ENCODE results near the gene CACNA1S.

The CACNA1S gene

DNA sequence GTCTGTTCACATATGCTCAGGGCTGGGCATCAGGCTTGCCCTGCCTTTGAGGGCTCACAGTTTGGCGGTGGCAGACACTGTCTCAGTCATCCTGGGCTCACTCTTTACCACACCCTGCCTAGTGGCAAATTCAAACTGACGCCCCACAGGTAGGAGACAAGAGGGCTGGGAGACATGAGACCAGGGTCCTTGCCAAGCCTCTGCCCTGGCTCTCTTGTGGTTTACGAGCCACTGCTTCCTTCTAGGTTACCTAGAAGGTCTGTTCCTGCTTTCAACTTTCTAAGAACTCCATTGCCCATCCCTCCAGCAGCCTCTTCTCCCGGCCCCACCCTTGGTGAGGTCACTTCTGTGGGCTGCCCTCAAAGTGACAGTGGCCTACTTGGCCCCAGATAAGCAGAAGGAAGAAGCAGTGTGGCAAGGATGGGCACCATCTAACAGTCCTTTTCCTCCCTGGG lies 99.2 kb downstream of the CACNA1S start:
- Histone ChIP-seq H3K27me3 (ENCODE audit: control insufficient read depth, insufficient read depth, low read length) (no peaks in the 10 kb centered on the region), H3K36me3 (ENCODE audit: control insufficient read depth, insufficient read depth, low read length) (no peaks in the 10 kb centered on the region), H3K4me3 (ENCODE audit: low read depth, low read length) (no peak overlapping the region), H3K9me3 (ENCODE audit: control insufficient read depth, insufficient read depth, low read length) (no peaks in the 10 kb centered on the region), H3K9ac (ENCODE audit: low read depth, low read length) (no peak overlapping the region), H3K4me1 (ENCODE audit: control insufficient read depth, insufficient read depth, low read length) (peaks cover 26% of the 10 kb centered on the region)

DNA sequence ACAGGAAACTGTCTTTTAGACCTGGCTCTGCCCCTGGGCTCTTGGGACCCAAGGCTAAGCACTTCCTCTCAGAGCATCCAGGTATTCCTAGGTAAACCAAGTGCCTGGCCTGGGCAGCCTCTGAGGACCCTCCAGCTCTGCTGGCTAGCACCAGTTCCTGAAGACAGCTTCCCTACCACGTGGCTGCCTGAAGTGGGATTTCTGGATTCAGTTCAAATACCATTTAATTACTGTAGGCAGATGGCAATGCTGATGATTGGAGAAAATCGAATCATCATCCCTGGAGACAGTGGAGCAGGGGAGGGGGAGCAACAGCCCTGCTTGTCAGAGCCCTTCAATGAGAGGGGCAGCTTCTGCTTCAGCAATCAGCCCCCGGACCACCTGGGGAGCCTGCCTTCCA lies 100.6 kb downstream of the CACNA1S start:
- Histone ChIP-seq H3K4me3 (ENCODE audit: low read depth, low read length) (no peak overlapping the region), H3K9ac (ENCODE audit: low read depth, low read length) (no peak overlapping the region), H3K36me3 (ENCODE audit: control insufficient read depth, insufficient read depth, low read length) (no peaks in the 10 kb centered on the region), H3K4me1 (ENCODE audit: control insufficient read depth, insufficient read depth, low read length) (peaks cover 17% of the 10 kb centered on the region), H3K27me3 (ENCODE audit: control insufficient read depth, insufficient read depth, low read length) (no peaks in the 10 kb centered on the region), H3K9me3 (ENCODE audit: control insufficient read depth, insufficient read depth, low read length) (no peaks in the 10 kb centered on the region)

DNA sequence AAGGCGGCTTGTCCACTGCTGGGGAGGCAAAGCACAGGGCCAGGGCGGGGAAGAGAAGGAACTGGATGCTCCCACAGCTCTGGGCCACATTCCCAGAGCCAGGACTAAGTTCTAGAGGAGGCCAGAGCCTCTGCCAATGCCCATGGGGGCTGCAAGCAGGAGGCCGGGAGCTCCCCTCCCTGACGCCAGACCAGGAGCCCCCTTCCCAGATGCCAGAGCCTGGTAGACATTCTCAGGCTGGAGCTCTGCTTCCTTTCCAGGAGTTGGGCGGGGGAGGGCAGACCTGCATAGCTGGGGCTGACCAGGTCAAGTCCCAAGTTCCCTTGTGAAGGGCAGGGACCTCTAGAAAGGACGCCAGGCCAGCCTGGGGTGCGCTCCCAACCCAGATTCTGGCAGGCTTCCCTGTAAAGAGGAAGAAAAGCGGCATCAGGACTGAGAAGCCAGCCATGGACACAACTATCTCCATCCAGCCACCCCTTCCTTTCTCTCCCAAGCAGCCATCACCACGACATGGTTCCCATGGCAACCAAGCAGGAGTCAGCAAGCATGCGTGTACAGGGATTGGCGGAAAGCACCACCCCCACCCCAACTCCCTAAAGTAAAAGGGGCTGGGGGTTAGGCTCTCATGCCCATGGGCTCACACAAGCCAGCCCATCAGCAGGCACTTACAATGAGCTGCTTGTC lies 102.1 kb downstream of the CACNA1S start:
- peak overlapping the region; percentile 18 for H3K9ac ChIP-seq (ENCODE audit: low read depth, low read length)
- H3K27me3 ChIP-seq (ENCODE audit: control insufficient read depth, insufficient read depth, low read length), result no peaks in the 10 kb centered on the region
- peaks cover 17% of the 10 kb centered on the region for H3K4me1 ChIP-seq (ENCODE audit: control insufficient read depth, insufficient read depth, low read length)
- H3K36me3 ChIP-seq (ENCODE audit: control insufficient read depth, insufficient read depth, low read length), result peaks cover 5% of the 10 kb centered on the region
- H3K9me3 ChIP-seq (ENCODE audit: control insufficient read depth, insufficient read depth, low read length), result no peaks in the 10 kb centered on the region
- H3K4me3 ChIP-seq (ENCODE audit: low read depth, low read length), result no peak overlapping the region

DNA sequence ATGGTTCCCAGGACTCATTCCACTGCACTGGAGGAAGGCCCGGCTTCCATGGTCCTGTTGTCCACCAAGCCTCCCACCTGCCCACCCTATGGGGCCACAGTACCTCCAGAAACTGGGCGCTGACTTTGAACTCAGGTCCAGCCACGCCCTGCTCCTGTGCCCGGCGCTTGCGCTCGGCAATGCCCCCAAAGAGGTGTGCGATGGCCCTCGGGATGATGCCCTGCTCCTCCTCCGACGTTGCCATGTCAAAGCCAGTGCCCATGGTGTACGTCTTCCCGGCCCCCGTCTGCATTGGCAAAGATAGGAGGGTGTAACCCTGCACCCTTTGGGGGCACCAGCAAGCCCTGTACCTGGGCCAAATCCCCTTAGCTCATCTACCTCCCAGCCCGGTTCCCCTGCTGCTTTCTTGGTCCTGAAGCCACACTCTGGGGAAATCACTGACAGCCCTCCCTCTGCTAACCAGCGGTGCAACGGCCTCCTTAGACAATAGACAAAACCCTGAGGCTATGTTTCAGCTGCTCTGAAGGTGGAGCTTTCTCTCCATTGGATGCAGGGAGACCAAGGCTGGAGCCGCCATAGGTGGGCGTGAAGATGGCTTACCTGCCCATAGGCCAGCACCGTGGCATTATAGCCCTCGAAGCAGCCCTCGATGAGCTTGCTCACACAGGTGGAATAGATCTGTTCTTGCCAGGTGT lies 103.4 kb downstream of the CACNA1S start:
- H3K36me3 ChIP-seq (ENCODE audit: control insufficient read depth, insufficient read depth, low read length), result peaks cover 16% of the 10 kb centered on the region
- H3K4me3 ChIP-seq (ENCODE audit: low read depth, low read length), result no peak overlapping the region
- H3K4me1 ChIP-seq (ENCODE audit: control insufficient read depth, insufficient read depth, low read length), result peaks cover 7% of the 10 kb centered on the region
- H3K9me3 ChIP-seq (ENCODE audit: control insufficient read depth, insufficient read depth, low read length), result no peaks in the 10 kb centered on the region
- H3K9ac ChIP-seq (ENCODE audit: low read depth, low read length), result no peak overlapping the region
- no peaks in the 10 kb centered on the region for H3K27me3 ChIP-seq (ENCODE audit: control insufficient read depth, insufficient read depth, low read length)

DNA sequence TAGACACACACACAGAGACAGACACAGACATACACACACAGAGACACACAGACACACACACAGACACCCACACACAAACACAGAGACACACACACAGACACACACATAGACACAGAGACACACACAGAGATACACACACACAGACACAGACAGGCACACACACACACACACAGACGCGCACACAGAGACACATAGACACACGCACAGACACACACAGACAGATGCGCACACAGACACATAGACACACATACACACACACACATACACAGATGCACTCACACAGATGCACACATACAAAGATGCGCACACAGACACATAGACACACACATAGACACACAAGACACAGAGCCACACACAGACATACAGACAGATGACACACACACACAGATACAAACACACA lies 104.7 kb downstream of the CACNA1S start:
- Histone ChIP-seq H3K9me3 (ENCODE audit: control insufficient read depth, insufficient read depth, low read length) (no peaks in the 10 kb centered on the region), H3K27me3 (ENCODE audit: control insufficient read depth, insufficient read depth, low read length) (no peaks in the 10 kb centered on the region), H3K36me3 (ENCODE audit: control insufficient read depth, insufficient read depth, low read length) (peaks cover 22% of the 10 kb centered on the region), H3K9ac (ENCODE audit: low read depth, low read length) (no peak overlapping the region), H3K4me1 (ENCODE audit: control insufficient read depth, insufficient read depth, low read length) (peaks cover 6% of the 10 kb centered on the region), H3K4me3 (ENCODE audit: low read depth, low read length) (no peak overlapping the region)

DNA sequence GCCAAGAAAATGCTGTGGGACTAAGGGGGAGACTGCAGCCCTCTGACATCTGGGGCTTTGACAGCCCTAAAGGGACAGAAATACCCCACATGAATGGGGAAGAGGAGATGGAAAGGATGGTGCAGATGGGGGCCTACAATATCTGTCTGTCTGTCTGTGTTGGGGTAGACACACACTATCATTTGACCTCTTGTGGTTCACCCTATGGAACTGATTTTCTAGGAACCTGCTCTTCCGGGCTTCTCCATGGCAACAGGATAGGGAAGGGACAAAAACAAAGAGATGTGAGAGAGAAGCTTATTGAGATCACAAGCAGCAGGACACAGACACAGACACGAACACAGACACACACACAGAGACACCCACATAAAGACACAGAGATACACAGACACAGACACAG lies 105.8 kb downstream of the CACNA1S start:
- Histone ChIP-seq H3K36me3 (ENCODE audit: control insufficient read depth, insufficient read depth, low read length) (peaks cover 22% of the 10 kb centered on the region), H3K27me3 (ENCODE audit: control insufficient read depth, insufficient read depth, low read length) (no peaks in the 10 kb centered on the region), H3K4me1 (ENCODE audit: control insufficient read depth, insufficient read depth, low read length) (peaks cover 6% of the 10 kb centered on the region), H3K9me3 (ENCODE audit: control insufficient read depth, insufficient read depth, low read length) (no peaks in the 10 kb centered on the region), H3K9ac (ENCODE audit: low read depth, low read length) (no peak overlapping the region), H3K4me3 (ENCODE audit: low read depth, low read length) (no peak overlapping the region)

DNA sequence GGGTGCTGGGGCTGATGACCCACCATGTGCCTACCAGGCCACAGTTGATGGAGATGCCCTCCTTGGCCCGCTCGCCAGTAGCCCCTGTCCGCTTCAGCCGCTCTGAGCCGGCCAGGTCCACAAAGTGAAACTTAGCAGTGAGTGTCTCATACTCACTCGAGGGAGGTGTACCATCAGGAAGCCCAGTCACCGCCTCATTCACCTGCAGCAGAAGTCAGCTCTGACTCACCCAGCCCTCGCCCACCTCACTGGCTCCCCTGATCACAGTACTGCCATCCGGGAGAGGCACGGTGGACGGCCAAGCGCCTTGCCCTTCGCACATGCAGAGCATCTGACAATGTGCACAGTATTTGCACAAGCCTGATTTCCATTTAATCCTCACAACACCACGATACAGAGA lies 107.5 kb downstream of the CACNA1S start:
- H3K4me3 ChIP-seq (ENCODE audit: low read depth, low read length), result no peak overlapping the region
- no peaks in the 10 kb centered on the region for H3K4me1 ChIP-seq (ENCODE audit: control insufficient read depth, insufficient read depth, low read length)
- H3K27me3 ChIP-seq (ENCODE audit: control insufficient read depth, insufficient read depth, low read length), result no peaks in the 10 kb centered on the region
- peaks cover 26% of the 10 kb centered on the region for H3K36me3 ChIP-seq (ENCODE audit: control insufficient read depth, insufficient read depth, low read length)
- no peaks in the 10 kb centered on the region for H3K9me3 ChIP-seq (ENCODE audit: control insufficient read depth, insufficient read depth, low read length)
- no peak overlapping the region for H3K9ac ChIP-seq (ENCODE audit: low read depth, low read length)

DNA sequence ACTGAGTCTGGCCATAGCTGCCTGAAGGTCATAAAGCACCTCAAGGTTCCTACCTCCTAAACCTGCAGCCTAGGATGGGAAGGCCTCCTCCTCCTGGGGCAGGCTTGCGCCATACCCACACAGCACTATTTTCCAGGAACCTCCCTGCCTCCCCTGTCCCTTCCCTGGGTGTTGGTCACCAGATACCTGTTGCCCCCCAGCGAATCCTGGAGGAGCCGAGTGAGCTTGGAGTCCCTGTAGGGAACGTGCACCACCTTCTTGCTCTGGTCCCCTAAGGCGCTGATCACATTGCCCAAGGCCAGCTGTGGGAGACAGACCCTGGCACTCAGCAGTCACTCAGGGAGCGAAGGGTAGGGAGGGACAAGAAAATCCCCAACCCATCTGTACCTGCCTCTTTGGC lies 108.1 kb downstream of the CACNA1S start:
- H3K4me3 ChIP-seq (ENCODE audit: low read depth, low read length), result no peak overlapping the region
- no peaks in the 10 kb centered on the region for H3K4me1 ChIP-seq (ENCODE audit: control insufficient read depth, insufficient read depth, low read length)
- peaks cover 26% of the 10 kb centered on the region for H3K36me3 ChIP-seq (ENCODE audit: control insufficient read depth, insufficient read depth, low read length)
- no peak overlapping the region for H3K9ac ChIP-seq (ENCODE audit: low read depth, low read length)
- no peaks in the 10 kb centered on the region for H3K27me3 ChIP-seq (ENCODE audit: control insufficient read depth, insufficient read depth, low read length)
- H3K9me3 ChIP-seq (ENCODE audit: control insufficient read depth, insufficient read depth, low read length), result no peaks in the 10 kb centered on the region

DNA sequence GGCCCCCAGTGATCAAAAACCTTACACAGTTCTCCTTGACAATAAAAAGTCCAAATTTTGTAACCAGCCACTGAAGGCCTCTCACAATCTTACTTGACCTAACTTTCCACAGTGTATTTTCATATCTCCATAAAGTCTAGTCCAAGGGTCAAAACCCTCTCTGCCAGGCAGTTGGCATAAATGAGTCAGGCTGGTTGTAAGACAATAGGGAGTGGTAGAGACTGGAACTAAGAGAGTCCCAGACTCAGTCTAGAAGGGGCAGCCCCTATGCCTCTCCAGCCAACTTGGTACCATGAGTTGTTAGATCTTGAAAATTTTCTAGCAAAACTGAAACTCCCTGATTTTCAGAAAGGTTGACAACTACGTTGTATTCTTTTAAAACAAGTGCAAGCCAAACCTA lies 109.7 kb downstream of the CACNA1S start:
- no peaks in the 10 kb centered on the region for H3K4me1 ChIP-seq (ENCODE audit: control insufficient read depth, insufficient read depth, low read length)
- no peaks in the 10 kb centered on the region for H3K9me3 ChIP-seq (ENCODE audit: control insufficient read depth, insufficient read depth, low read length)
- no peak overlapping the region for H3K9ac ChIP-seq (ENCODE audit: low read depth, low read length)
- no peaks in the 10 kb centered on the region for H3K27me3 ChIP-seq (ENCODE audit: control insufficient read depth, insufficient read depth, low read length)
- H3K4me3 ChIP-seq (ENCODE audit: low read depth, low read length), result no peak overlapping the region
- H3K36me3 ChIP-seq (ENCODE audit: control insufficient read depth, insufficient read depth, low read length), result peaks cover 39% of the 10 kb centered on the region

DNA sequence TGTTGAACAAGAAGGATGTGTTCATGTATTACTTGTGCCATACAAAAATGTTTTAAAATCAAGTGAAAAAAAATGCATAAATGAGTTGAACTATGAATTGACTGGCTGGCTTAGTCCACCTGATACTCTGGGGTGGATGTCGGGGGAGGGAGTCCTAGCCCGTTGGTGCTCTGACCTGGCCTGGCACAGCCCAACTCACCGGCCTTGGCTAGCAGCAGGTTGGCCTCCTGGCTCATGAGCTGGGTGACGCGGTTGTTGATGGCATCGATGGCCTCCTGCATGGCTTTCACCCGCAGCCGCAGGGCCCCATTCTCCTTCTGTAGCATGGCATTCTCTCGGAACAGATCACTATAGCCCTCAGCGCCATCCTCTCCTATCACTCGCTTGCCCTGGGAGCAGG lies 110.3 kb downstream of the CACNA1S start:
- Histone ChIP-seq H3K9ac (ENCODE audit: low read depth, low read length) (no peak overlapping the region), H3K27me3 (ENCODE audit: control insufficient read depth, insufficient read depth, low read length) (no peaks in the 10 kb centered on the region), H3K9me3 (ENCODE audit: control insufficient read depth, insufficient read depth, low read length) (no peaks in the 10 kb centered on the region), H3K4me1 (ENCODE audit: control insufficient read depth, insufficient read depth, low read length) (no peaks in the 10 kb centered on the region), H3K36me3 (ENCODE audit: control insufficient read depth, insufficient read depth, low read length) (peaks cover 41% of the 10 kb centered on the region), H3K4me3 (ENCODE audit: low read depth, low read length) (no peak overlapping the region)

DNA sequence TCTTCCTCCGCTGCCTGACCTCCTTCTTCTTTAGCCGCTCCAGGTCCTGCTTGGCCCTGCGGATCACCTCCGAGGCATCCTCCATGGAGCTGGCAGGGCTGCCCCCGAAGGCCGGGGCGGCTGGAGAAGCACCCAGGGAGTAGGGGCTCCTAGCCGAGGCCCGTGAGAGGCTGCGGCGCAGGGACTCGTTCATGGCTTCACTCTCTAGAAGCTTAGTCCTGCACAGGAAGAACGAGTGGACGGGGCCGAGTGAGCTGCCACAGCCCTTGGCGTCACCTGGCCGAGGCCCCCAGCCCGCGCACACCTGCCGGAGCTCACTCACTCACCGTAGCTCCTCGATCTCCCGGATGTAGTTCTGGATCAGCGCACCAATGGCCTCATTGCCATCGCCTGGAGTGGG lies 111.8 kb downstream of the CACNA1S start:
- Histone ChIP-seq H3K4me3 (ENCODE audit: low read depth, low read length) (no peak overlapping the region), H3K36me3 (ENCODE audit: control insufficient read depth, insufficient read depth, low read length) (peaks cover 43% of the 10 kb centered on the region), H3K4me1 (ENCODE audit: control insufficient read depth, insufficient read depth, low read length) (no peaks in the 10 kb centered on the region), H3K9ac (ENCODE audit: low read depth, low read length) (no peak overlapping the region), H3K9me3 (ENCODE audit: control insufficient read depth, insufficient read depth, low read length) (no peaks in the 10 kb centered on the region), H3K27me3 (ENCODE audit: control insufficient read depth, insufficient read depth, low read length) (no peaks in the 10 kb centered on the region)

DNA sequence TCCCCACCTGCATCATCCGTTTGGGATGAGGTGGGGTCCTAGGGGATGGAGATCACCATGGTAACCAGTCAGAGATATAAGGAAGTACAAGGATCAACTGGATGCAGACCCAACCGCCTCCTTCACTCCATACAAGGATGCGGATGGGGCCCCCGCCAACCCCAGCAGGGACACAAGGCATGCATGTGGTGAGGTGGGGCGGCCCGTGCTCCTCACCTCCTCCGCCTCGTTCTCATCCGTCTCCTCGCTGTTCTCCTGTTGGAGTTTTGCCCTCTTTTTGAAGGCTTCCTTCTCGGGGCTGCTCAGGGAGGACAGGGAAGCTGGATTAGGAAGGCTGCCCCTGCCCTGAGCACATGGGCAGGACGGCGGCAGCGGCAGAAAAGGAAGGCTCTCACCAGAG lies 112.6 kb downstream of the CACNA1S start:
- Histone ChIP-seq H3K9me3 (ENCODE audit: control insufficient read depth, insufficient read depth, low read length) (no peaks in the 10 kb centered on the region), H3K4me3 (ENCODE audit: low read depth, low read length) (no peak overlapping the region), H3K4me1 (ENCODE audit: control insufficient read depth, insufficient read depth, low read length) (no peaks in the 10 kb centered on the region), H3K9ac (ENCODE audit: low read depth, low read length) (no peak overlapping the region), H3K27me3 (ENCODE audit: control insufficient read depth, insufficient read depth, low read length) (no peaks in the 10 kb centered on the region), H3K36me3 (ENCODE audit: control insufficient read depth, insufficient read depth, low read length) (peaks cover 48% of the 10 kb centered on the region)
